ENCODE results near the gene SESN1. TPM values are rescaled to one million over a fixed set of nuclear protein-coding genes. Genes with fewer than 3 reads are reported as not detected.

The SESN1 gene
- total RNA-seq, 4 donors from 2014 or later, result 50.8 to 80.5 (median 78.0) TPM

GRCh38 chr6:108941281-108941680 lies 153.4 kb downstream of the SESN1 start:
- 90 to 100% methylated on average over 1 of the region's 1 CpG for WGBS, 2 donors (ENCODE audit: low coverage in 1 of 2)
- Histone ChIP-seq H3K36me3 (no peaks in the 10 kb centered on the region), H3K9me3 (no peaks in the 10 kb centered on the region), H3K27ac (no peak overlapping the region), H3K27me3 (no peaks in the 10 kb centered on the region), H3K4me1 (peaks cover 13 to 44% (median 28%) of the 10 kb centered on the region in 3 donors), H3K4me3 (no peak overlapping the region)
- no peak for ATAC-seq
- TF ChIP-seq EP300 (IDR thresholded peaks at IDR 0.05) (no peak), CTCF (IDR thresholded peaks at IDR 0.05) (no peak), POLR2AphosphoS5 (IDR thresholded peaks at IDR 0.05) (no peak), POLR2A (IDR thresholded peaks at IDR 0.05) (no peak)

GRCh38 chr6:108940741-108941140 lies 153.9 kb downstream of the SESN1 start:
- no peak for TF ChIP-seq POLR2AphosphoS5 (IDR thresholded peaks at IDR 0.05)
- TF ChIP-seq POLR2A (IDR thresholded peaks at IDR 0.05), result no peak
- no peak for TF ChIP-seq EP300 (IDR thresholded peaks at IDR 0.05)
- no peak for TF ChIP-seq CTCF (IDR thresholded peaks at IDR 0.05)
- H3K4me1 ChIP-seq, result peaks cover 13 to 38% (median 23%) of the 10 kb centered on the region in 3 donors
- 91 to 93% methylated on average over 4 to 5 of the region's 5 CpGs for WGBS, 2 donors (ENCODE audit: low coverage in 1 of 2)

GRCh38 chr6:108937170-108937569 lies 157.5 kb downstream of the SESN1 start:
- Histone ChIP-seq H3K36me3 (no peaks in the 10 kb centered on the region), H3K4me1 (peaks cover 0 to 3% (median 0%) of the 10 kb centered on the region in 3 donors), H3K27me3 (no peaks in the 10 kb centered on the region), H3K4me3 (no peak overlapping the region), H3K9me3 (no peaks in the 10 kb centered on the region), H3K27ac (no peak overlapping the region)
- no peak for ATAC-seq
- 93 to 100% methylated on average over 1 of the region's 1 CpG for WGBS, 2 donors (ENCODE audit: low coverage in 1 of 2)
- TF ChIP-seq POLR2AphosphoS5 (IDR thresholded peaks at IDR 0.05), result no peak
- TF ChIP-seq POLR2A (IDR thresholded peaks at IDR 0.05), result no peak
- TF ChIP-seq EP300 (IDR thresholded peaks at IDR 0.05), result no peak
- TF ChIP-seq CTCF (IDR thresholded peaks at IDR 0.05), result no peak

More at GRCh38 chr6:108940741-108941140, 153.9 kb downstream of the SESN1 start:
- no peak overlapping the region for H3K27ac ChIP-seq
- no peaks in the 10 kb centered on the region for H3K27me3 ChIP-seq
- ATAC-seq, result no peak
- no peaks in the 10 kb centered on the region for H3K36me3 ChIP-seq
- no peaks in the 10 kb centered on the region for H3K9me3 ChIP-seq
- no peak overlapping the region for H3K4me3 ChIP-seq

Small RNAs within 50 kb of the gene (small RNA-seq; reads per million reads assigned to genes)
- 0 reads per million in 4 donors for gene RNU6-653P

Other genes with a start within 250 kb of the SESN1 start
- gene ARMC2, start 246.4 kb downstream of the SESN1 start, total RNA-seq, result 1 to 10 TPM; 2.8 to 3.9 (median 3.5) TPM
- 10 to 100 TPM; 11.0 to 30.0 (median 16.3) TPM for gene CEP57L1, start 661 bp upstream of the SESN1 start, total RNA-seq